ENCODE measurements around the gene VIPR2.
"Not testable (repeated sequence)": the region's sequence is repeated elsewhere in the genome, so short reads cannot be mapped to it uniquely, and the experiment has no call there.

The VIPR2 gene

GRCh38 chr7:159086301-159086925 is 58.3 kb downstream of the VIPR2 start:
- DNase-seq = no peak

- no peak for DNase-seq
Measured at GRCh38 chr7:159084069-159084801, 60.4 kb downstream of the VIPR2 start.

- DNase-seq = no peak
Measured at GRCh38 chr7:159083698-159084068, 61.0 kb downstream of the VIPR2 start.

- no peak for DNase-seq
Measured at GRCh38 chr7:159083001-159083697, 61.5 kb downstream of the VIPR2 start.

GRCh38 chr7:159082075-159082474 is 62.6 kb downstream of the VIPR2 start:
- not testable (repeated sequence) for DNase-seq

- DNase-seq = no peak
Measured at GRCh38 chr7:159078911-159079270, 65.8 kb downstream of the VIPR2 start.

- no peak for DNase-seq
Measured at GRCh38 chr7:159078193-159078910, 66.3 kb downstream of the VIPR2 start.

GRCh38 chr7:159076333-159076732 is 68.3 kb downstream of the VIPR2 start:
- DNase-seq = no peak

- no peak for DNase-seq
Measured at GRCh38 chr7:159075563-159076238, 69.0 kb downstream of the VIPR2 start.

GRCh38 chr7:159071260-159071659 is 73.4 kb downstream of the VIPR2 start:
- no peak for DNase-seq

GRCh38 chr7:159070431-159071148 is 74.1 kb downstream of the VIPR2 start:
- DNase-seq = no peak

GRCh38 chr7:159068893-159069448 is 75.7 kb downstream of the VIPR2 start:
- no peak for DNase-seq

GRCh38 chr7:159068488-159068811 is 76.2 kb downstream of the VIPR2 start:
- no peak for DNase-seq

GRCh38 chr7:159067576-159068487 is 76.8 kb downstream of the VIPR2 start:
- DNase-seq = no peak

GRCh38 chr7:159066816-159067575 is 77.7 kb downstream of the VIPR2 start:
- DNase-seq = no peak

GRCh38 chr7:159065852-159066480 is 78.7 kb downstream of the VIPR2 start:
- no peak for DNase-seq

- DNase-seq = no peak
Measured at GRCh38 chr7:159064816-159065510, 79.7 kb downstream of the VIPR2 start.

- no peak for DNase-seq
Measured at GRCh38 chr7:159064121-159064815, 80.4 kb downstream of the VIPR2 start.
